ENCODE data around the gene DPP9. TPM values are rescaled to one million over a fixed set of nuclear protein-coding genes. Genes with fewer than 3 reads are reported as not detected.

Gene DPP9
- polyA plus RNA-seq (2013, experiment 1 of 2), result 28.0 TPM
- polyA plus RNA-seq (2013, experiment 2 of 2), result 20.1 TPM

GRCh38 chr19:4723595-4724514 lies at the start of gene DPP9:
Gene DPP9 (minus strand): TSS chr19:4723842. CDS start chr19:4719906, 3,936 bp downstream.
- H3K9me3 ChIP-seq (ENCODE audit: control insufficient read depth, low read length), result no peaks in the 10 kb centered on the region
- H3K36me3 ChIP-seq (ENCODE audit: control insufficient read depth, insufficient read depth, low read length), result peaks cover 28% of the 10 kb centered on the region
- peak within 1 kb of the TSS; percentile 64 for H3K27ac ChIP-seq (ENCODE audit: low read depth, low read length, severe bottlenecking)
- peaks cover 7% of the 10 kb centered on the region for H3K4me1 ChIP-seq (ENCODE audit: control insufficient read depth, insufficient read depth, low read length, poor library complexity, severe bottlenecking)
- H3K4me3 ChIP-seq (ENCODE audit: extremely low read depth, insufficient read depth, low read length, poor library complexity, severe bottlenecking), result peak within 1 kb of the TSS; percentile 100
- WGBS, 2 experiments (ENCODE audit: insufficient coverage in 2 of 2), result 0 to 1% methylated on average over 54 to 58 of the region's 79 CpGs

DNA sequence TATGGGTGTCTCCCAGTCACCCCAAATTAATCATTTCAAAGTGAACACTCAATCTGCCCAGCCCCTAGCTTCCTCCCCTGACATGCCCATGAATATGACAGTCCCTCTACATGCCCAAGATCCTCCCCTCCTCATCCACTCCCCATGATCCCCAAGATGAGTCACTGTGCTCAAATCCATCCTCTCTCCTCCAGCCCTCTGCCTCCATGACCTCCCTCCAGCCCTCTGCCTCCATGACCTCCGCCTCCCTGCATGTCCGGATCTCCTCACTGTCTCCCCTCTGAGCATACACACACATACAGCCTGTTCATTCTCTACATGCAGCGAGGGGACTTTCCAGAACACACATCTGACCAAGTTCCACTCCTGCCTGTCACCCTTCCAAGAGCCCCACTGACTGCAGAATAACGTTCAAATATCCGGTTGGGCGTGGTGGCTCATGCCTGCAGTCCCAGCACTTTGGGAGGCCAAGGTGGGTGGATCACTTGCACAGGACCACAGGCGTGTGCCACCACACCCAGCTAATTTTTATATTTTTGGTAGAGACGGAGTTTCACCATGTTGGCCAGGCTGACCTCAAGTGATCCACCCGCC lies 49.5 kb upstream of the DPP9 start:
- no peak overlapping the region for H3K4me3 ChIP-seq (ENCODE audit: extremely low read depth, insufficient read depth, low read length, poor library complexity, severe bottlenecking)
- no peak overlapping the region for H3K27ac ChIP-seq (ENCODE audit: low read depth, low read length, severe bottlenecking)
- 63 to 75% methylated on average over 8 to 9 of the region's 9 CpGs for WGBS, 2 experiments (ENCODE audit: insufficient coverage in 2 of 2)

DNA sequence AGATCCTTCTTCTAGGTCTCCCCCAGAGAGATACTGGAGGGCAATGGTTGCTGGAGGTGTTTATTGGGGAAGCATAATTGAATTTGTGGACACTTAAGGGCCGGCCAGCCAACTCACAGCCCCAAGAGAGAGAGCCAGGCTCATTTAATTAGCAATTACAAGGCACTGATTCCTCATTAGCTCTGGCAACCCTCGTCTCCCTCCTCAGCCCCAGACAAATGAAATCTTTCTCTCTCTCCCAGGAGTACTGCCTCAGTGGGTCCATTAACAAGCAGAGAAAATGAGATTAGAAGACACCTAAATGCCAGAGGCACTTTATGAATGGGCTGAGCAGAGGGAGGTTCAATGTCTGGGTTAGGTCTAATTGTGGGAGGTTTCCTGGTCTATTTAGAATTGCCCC lies 48.9 kb upstream of the DPP9 start:
- Histone ChIP-seq H3K27ac (ENCODE audit: low read depth, low read length, severe bottlenecking) (no peak overlapping the region), H3K4me1 (ENCODE audit: control insufficient read depth, insufficient read depth, low read length, poor library complexity, severe bottlenecking) (no peaks in the 10 kb centered on the region), H3K36me3 (ENCODE audit: control insufficient read depth, insufficient read depth, low read length) (no peaks in the 10 kb centered on the region), H3K4me3 (ENCODE audit: extremely low read depth, insufficient read depth, low read length, poor library complexity, severe bottlenecking) (no peak overlapping the region), H3K9me3 (ENCODE audit: control insufficient read depth, low read length) (no peaks in the 10 kb centered on the region)
- 73% methylated on average over 2 of the region's 2 CpGs; no CpG with 5 or more reads in 1 of the 2 experiments for WGBS, 2 experiments (ENCODE audit: insufficient coverage in 2 of 2)

More for the DNA sequence above, 49.5 kb upstream of the DPP9 start:
- no peaks in the 10 kb centered on the region for H3K36me3 ChIP-seq (ENCODE audit: control insufficient read depth, insufficient read depth, low read length)
- H3K9me3 ChIP-seq (ENCODE audit: control insufficient read depth, low read length), result no peaks in the 10 kb centered on the region
- H3K4me1 ChIP-seq (ENCODE audit: control insufficient read depth, insufficient read depth, low read length, poor library complexity, severe bottlenecking), result no peaks in the 10 kb centered on the region

DNA sequence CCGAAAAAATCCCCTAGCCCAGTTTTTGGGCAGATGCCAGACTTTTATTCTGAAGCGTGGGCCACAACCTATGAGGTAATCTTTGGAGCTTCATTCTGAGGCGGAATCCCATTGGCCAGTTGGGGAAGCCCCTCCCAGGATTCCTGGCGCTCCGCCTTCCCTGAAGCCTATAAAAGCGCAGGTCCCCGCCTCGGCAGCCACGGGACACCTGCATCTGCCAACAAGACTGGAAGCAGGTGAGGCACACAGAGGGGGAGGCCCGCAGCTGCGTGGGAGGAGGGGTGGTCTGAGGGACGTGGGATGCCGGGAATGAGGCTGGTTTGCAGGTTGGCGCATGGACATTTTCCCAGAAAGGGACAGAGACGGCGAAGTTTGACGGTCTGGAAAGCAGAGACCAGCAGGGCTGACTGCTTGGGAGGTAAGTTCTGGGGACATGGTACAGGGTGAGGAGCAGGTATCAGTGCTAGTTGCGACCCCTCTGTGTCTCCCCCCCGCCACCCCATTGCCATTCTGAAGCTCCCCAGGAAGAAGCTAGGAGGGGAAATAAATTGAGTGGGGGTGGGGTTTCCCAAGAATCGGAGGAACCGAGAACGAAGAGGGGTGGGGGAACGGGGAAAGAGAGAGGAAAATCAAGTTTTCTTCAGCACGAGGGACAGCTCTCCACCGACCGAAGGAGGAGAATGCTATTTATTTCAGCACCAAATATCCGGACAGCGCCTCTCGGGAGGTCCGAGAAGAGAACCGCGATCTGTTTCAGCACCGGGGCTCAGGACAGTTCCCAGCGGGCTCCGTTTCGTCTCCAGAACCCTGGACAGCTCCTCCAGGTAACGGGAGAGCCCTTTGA lies 45.5 kb upstream of the DPP9 start:
- H3K9me3 ChIP-seq (ENCODE audit: control insufficient read depth, low read length), result no peaks in the 10 kb centered on the region
- H3K27ac ChIP-seq (ENCODE audit: low read depth, low read length, severe bottlenecking), result no peak overlapping the region
- H3K36me3 ChIP-seq (ENCODE audit: control insufficient read depth, insufficient read depth, low read length), result no peaks in the 10 kb centered on the region
- no peak overlapping the region for H3K4me3 ChIP-seq (ENCODE audit: extremely low read depth, insufficient read depth, low read length, poor library complexity, severe bottlenecking)
- WGBS, 2 experiments (ENCODE audit: insufficient coverage in 2 of 2), result 9 to 18% methylated on average over 33 of the region's 37 CpGs
- H3K4me1 ChIP-seq (ENCODE audit: control insufficient read depth, insufficient read depth, low read length, poor library complexity, severe bottlenecking), result no peaks in the 10 kb centered on the region

- no peak overlapping the region for H3K27ac ChIP-seq (ENCODE audit: low read depth, low read length, severe bottlenecking)
- 76% methylated on average over 5 of the region's 5 CpGs for WGBS, 2 experiments (ENCODE audit: insufficient coverage in 2 of 2)
- no peaks in the 10 kb centered on the region for H3K36me3 ChIP-seq (ENCODE audit: control insufficient read depth, insufficient read depth, low read length)
- peaks cover 3% of the 10 kb centered on the region for H3K4me1 ChIP-seq (ENCODE audit: control insufficient read depth, insufficient read depth, low read length, poor library complexity, severe bottlenecking)
- H3K4me3 ChIP-seq (ENCODE audit: extremely low read depth, insufficient read depth, low read length, poor library complexity, severe bottlenecking), result no peak overlapping the region
- H3K9me3 ChIP-seq (ENCODE audit: control insufficient read depth, low read length), result no peaks in the 10 kb centered on the region
Measured at GRCh38 chr19:4764393-4764660, 40.7 kb upstream of the DPP9 start.

DNA sequence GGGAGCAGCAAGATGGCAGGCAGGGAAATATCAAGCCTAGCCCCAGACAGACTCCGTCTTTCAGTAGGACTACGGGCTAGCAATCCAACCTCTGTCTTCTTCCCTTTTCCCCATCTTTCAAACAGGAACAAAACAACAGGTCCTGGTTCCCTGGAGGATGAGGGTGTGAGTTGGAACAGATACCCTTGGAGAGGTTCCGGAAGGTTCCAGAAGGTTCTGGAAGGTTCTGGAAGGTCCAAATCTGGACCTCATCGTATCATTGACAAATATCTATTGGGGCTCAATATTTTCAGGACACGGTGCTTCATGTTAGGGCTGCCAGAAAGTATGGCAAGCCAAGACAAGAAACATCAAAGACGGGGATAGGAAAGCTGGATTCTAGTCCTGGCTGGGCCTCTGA lies 39.4 kb upstream of the DPP9 start:
- H3K4me1 ChIP-seq (ENCODE audit: control insufficient read depth, insufficient read depth, low read length, poor library complexity, severe bottlenecking), result peaks cover 3% of the 10 kb centered on the region
- H3K27ac ChIP-seq (ENCODE audit: low read depth, low read length, severe bottlenecking), result no peak overlapping the region
- H3K9me3 ChIP-seq (ENCODE audit: control insufficient read depth, low read length), result no peaks in the 10 kb centered on the region
- no peak overlapping the region for H3K4me3 ChIP-seq (ENCODE audit: extremely low read depth, insufficient read depth, low read length, poor library complexity, severe bottlenecking)
- no peaks in the 10 kb centered on the region for H3K36me3 ChIP-seq (ENCODE audit: control insufficient read depth, insufficient read depth, low read length)
- WGBS, 2 experiments (ENCODE audit: insufficient coverage in 2 of 2), result 78 to 91% methylated on average over 4 of the region's 6 CpGs

DNA sequence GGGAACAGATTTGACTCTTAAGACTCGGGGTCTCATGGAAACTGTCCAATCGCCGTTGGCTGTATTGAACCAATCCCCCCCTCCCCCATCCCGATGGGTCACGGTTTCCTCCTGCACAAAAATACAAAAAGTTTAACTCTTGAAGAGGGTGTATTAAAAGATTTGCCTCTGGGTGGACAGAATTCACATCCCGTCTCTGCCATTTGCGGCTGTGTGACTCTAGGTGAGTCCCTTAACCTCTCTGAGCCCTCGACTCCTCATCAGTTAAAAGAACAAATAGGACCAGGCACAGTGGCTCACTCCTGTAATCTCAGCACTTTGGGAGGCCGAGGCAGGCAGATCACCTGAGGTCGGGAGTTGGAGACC lies 36.6 kb upstream of the DPP9 start:
- 75 to 85% methylated on average over 5 to 6 of the region's 10 CpGs for WGBS, 2 experiments (ENCODE audit: insufficient coverage in 2 of 2)
- no peaks in the 10 kb centered on the region for H3K36me3 ChIP-seq (ENCODE audit: control insufficient read depth, insufficient read depth, low read length)
- peak overlapping the region; percentile 25 for H3K4me3 ChIP-seq (ENCODE audit: extremely low read depth, insufficient read depth, low read length, poor library complexity, severe bottlenecking)
- H3K27ac ChIP-seq (ENCODE audit: low read depth, low read length, severe bottlenecking), result no peak overlapping the region
- H3K9me3 ChIP-seq (ENCODE audit: control insufficient read depth, low read length), result no peaks in the 10 kb centered on the region
- H3K4me1 ChIP-seq (ENCODE audit: control insufficient read depth, insufficient read depth, low read length, poor library complexity, severe bottlenecking), result peaks cover 3% of the 10 kb centered on the region

DNA sequence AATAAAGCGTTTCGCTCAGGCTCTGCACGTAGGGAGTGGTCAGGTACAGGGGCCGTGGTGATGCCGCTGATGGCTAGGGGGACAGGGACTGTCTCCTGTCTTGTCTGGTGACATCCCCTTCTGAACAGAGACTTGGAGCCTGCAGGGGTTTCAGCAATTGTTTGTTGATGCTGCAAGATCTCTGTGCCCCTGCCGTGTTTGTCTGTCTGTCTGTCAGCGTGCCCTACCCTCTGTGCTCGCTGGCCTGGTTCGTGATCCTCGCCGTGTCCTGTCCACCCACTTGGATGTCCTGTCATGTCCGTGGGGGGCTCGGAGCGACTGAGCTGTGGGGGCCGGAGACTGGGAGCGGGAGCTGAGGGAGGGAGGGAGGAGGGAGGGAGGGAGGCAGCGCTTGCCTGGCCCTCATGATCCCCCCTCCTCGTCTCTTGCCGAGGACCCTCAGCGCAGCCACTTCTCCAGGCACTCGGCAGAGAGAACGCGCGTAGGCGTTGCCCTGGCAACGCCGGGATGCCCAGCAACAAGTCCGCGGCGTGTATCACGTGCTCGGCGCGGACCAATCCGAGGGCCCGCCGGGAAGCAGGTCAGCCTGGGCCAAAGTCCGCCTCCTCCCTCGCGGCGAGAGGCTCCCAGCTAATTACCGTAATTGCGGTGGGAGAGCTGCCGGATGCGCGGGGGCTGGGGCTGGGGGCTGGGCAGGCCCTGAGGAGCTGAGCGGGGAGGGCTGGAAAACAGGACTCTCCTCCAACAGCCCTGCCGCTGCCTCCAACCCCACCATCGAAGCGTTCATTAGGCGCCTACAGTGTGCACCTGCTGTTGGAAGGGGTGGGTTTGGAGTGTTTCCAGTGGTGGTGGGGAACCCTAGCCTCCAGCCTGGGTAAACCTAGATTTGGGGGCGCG lies 36.0 kb upstream of the DPP9 start:
- WGBS, 2 experiments (ENCODE audit: insufficient coverage in 2 of 2), result 3 to 8% methylated on average over 27 to 36 of the region's 53 CpGs
- H3K4me3 ChIP-seq (ENCODE audit: extremely low read depth, insufficient read depth, low read length, poor library complexity, severe bottlenecking), result peak overlapping the region; percentile 25
- H3K4me1 ChIP-seq (ENCODE audit: control insufficient read depth, insufficient read depth, low read length, poor library complexity, severe bottlenecking), result peaks cover 3% of the 10 kb centered on the region
- H3K9me3 ChIP-seq (ENCODE audit: control insufficient read depth, low read length), result no peaks in the 10 kb centered on the region
- H3K27ac ChIP-seq (ENCODE audit: low read depth, low read length, severe bottlenecking), result no peak overlapping the region
- no peaks in the 10 kb centered on the region for H3K36me3 ChIP-seq (ENCODE audit: control insufficient read depth, insufficient read depth, low read length)

DNA sequence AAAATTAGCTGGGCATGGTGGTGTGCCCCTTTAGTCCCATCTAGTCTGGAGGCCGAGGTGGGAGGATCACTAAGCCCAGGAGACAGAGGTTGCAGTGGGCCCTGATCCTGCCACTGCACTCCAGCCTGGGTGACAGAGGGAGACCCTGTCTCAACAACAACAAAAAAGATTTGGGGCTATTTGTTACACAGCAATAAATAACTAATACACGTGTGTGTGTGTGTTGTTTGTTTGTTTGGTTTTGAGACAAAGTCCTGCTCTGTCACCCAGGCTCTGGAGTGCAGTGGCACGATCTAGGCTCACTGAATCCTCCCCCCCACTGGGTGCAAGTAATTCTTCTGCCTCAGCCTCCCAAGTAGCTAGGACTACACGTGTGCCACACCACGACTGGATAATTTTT lies 35.0 kb upstream of the DPP9 start:
- Histone ChIP-seq H3K36me3 (ENCODE audit: control insufficient read depth, insufficient read depth, low read length) (no peaks in the 10 kb centered on the region), H3K4me3 (ENCODE audit: extremely low read depth, insufficient read depth, low read length, poor library complexity, severe bottlenecking) (no peak overlapping the region), H3K9me3 (ENCODE audit: control insufficient read depth, low read length) (no peaks in the 10 kb centered on the region), H3K4me1 (ENCODE audit: control insufficient read depth, insufficient read depth, low read length, poor library complexity, severe bottlenecking) (peaks cover 3% of the 10 kb centered on the region), H3K27ac (ENCODE audit: low read depth, low read length, severe bottlenecking) (no peak overlapping the region)
- WGBS, 2 experiments (ENCODE audit: insufficient coverage in 2 of 2), result 66 to 78% methylated on average over 1 to 2 of the region's 5 CpGs

GRCh38 chr19:4758082-4758481 lies 34.4 kb upstream of the DPP9 start:
- Histone ChIP-seq H3K36me3 (ENCODE audit: control insufficient read depth, insufficient read depth, low read length) (no peaks in the 10 kb centered on the region), H3K4me3 (ENCODE audit: extremely low read depth, insufficient read depth, low read length, poor library complexity, severe bottlenecking) (no peak overlapping the region), H3K27ac (ENCODE audit: low read depth, low read length, severe bottlenecking) (no peak overlapping the region), H3K9me3 (ENCODE audit: control insufficient read depth, low read length) (no peaks in the 10 kb centered on the region), H3K4me1 (ENCODE audit: control insufficient read depth, insufficient read depth, low read length, poor library complexity, severe bottlenecking) (peaks cover 3% of the 10 kb centered on the region)
- WGBS, 2 experiments (ENCODE audit: insufficient coverage in 2 of 2), result 80 to 95% methylated on average over 3 to 4 of the region's 4 CpGs

Data from mesodermal cell (in vitro differentiated cells).